ENCODE measurements around the gene DDX39A. TPM values are rescaled to one million over a fixed set of nuclear protein-coding genes. Genes with fewer than 3 reads are reported as not detected.

Gene DDX39A
- total RNA-seq, result 28.5 and 36.5 TPM in 2 replicates
- polyA plus RNA-seq, result 35.9 and 80.5 TPM in 2 replicates
- polyA plus RNA-seq (2012), result 43.1 and 109 TPM in 2 replicates
- polyA minus RNA-seq (ENCODE audit: low replicate concordance), result 46.7 and 131 TPM in 2 replicates

DNA sequence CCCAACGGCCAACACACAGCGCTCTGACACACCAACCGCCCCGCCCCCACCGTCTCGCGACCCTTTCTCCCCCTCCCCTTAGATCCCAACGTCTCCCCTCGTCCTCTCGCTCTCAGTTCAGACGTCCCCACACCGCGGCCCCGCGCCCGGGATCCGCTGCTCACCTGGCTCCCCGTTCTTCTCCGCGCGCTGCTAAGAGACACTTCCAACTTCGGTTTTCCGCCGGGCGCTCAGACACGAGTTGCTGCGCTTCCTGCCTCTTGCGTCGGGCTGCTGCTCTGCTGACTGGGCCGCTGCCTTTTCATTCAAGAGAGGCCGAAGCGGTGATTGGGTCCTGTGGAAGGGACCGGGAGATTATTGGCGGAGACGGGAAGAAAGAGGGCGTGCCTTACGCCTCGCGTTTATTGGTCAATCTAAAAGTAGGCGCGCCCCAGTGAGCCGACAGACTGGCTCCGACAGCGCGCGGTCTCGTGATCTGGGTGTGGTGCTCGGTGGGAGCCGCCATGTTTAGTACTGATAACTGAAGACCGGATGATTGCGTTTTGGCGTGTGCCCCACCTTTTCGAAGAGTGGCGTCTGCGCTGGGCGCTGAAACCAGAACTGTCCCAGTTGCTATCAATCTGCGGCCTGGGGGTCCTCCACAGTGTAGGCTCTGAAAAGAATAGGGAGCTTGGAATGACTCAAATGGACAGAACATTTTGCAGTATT is at the start of gene DDX39A:
Gene DDX39A, minus strand, starts transcription at position 236 of the 708 bp plus-strand sequence. CDS start 6,121 bp downstream, outside the sequence.
- Histone ChIP-seq H3K79me2 (ENCODE audit: control insufficient read depth, insufficient read depth, low read length) (peaks cover 46% of the 10 kb centered on the region), H4K20me1 (ENCODE audit: control insufficient read depth, extremely low read depth, insufficient read depth, low read length) (peaks cover 1% of the 10 kb centered on the region), H3K27me3 (ENCODE audit: control insufficient read depth, insufficient read depth, low read length) (no peaks in the 10 kb centered on the region), H3K9me3 (ENCODE audit: control insufficient read depth, insufficient read depth, low read depth, low read length) (no peaks in the 10 kb centered on the region), H3K4me2 (ENCODE audit: extremely low read depth, insufficient read depth, low read length) (peak within 1 kb of the TSS; percentile 83), H3K36me3 (ENCODE audit: control insufficient read depth, insufficient read depth, low read length) (peaks cover 4% of the 10 kb centered on the region), H3K4me1 (ENCODE audit: control insufficient read depth, extremely low read depth, insufficient read depth, low read length) (peaks cover 11% of the 10 kb centered on the region), H2AFZ (ENCODE audit: low read length) (peak within 1 kb of the TSS; percentile 78), H3K4me3 (replicated peaks in 1 of 4; ENCODE audit: control extremely low read depth in 1 of 4, insufficient read depth in 1 of 4, low read depth in 3 of 4, low read length in 4 of 4) (peak within 1 kb of the TSS; percentile 65 to 92 (median 80)), H3K9ac (ENCODE audit: insufficient read depth, low read length) (peak within 1 kb of the TSS; percentile 80), H3K27ac (ENCODE audit: insufficient read depth, low read length) (peak within 1 kb of the TSS; percentile 91)
- TF ChIP-seq, protein P1, sequence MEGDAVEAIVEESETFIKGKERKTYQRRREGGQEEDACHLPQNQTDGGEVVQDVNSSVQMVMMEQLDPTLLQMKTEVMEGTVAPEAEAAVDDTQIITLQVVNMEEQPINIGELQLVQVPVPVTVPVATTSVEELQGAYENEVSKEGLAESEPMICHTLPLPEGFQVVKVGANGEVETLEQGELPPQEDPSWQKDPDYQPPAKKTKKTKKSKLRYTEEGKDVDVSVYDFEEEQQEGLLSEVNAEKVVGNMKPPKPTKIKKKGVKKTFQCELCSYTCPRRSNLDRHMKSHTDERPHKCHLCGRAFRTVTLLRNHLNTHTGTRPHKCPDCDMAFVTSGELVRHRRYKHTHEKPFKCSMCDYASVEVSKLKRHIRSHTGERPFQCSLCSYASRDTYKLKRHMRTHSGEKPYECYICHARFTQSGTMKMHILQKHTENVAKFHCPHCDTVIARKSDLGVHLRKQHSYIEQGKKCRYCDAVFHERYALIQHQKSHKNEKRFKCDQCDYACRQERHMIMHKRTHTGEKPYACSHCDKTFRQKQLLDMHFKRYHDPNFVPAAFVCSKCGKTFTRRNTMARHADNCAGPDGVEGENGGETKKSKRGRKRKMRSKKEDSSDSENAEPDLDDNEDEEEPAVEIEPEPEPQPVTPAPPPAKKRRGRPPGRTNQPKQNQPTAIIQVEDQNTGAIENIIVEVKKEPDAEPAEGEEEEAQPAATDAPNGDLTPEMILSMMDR (conservative IDR thresholded peaks at IDR 0.05 in 1 of 2, IDR thresholded peaks at IDR 0.05 in 1 of 2; ENCODE audit: low read depth in 1 of 2, low read length in 2 of 2), result no peak
- TF ChIP-seq EZH2 (IDR thresholded peaks at IDR 0.05; ENCODE audit: low read length, missing control alignments), result no peak
- peak; percentile 99 to 100 for DNase-seq (ENCODE audit: low read depth in 2 of 2)

DNA sequence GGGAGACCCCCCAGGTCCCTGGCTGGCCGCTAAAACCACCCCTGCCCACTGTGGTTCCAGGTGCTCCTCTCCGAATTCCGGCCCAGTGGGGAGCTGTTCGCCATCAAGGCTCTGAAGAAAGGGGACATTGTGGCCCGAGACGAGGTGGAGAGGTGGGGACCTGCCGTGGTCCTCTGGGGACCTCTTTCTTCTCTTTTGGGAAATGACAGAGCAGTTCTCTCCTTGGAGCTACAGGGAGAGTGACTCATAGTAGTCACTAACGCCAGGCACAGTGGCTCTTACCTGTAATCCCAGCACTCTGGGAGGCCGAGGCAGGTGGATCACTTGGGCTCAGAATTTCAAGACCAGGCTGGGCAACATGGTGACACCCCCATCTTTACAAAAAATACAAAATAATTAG is 48.7 kb upstream of the DDX39A start:
- peaks cover 17% of the 10 kb centered on the region for H3K36me3 ChIP-seq (ENCODE audit: control insufficient read depth, insufficient read depth, low read length)
- H3K4me1 ChIP-seq (ENCODE audit: control insufficient read depth, extremely low read depth, insufficient read depth, low read length), result no peaks in the 10 kb centered on the region
- DNase-seq (ENCODE audit: low read depth in 2 of 2), result no peak
- no peak for TF ChIP-seq EZH2 (IDR thresholded peaks at IDR 0.05; ENCODE audit: low read length, missing control alignments)
- TF ChIP-seq, protein P1 (conservative IDR thresholded peaks at IDR 0.05 in 1 of 2, IDR thresholded peaks at IDR 0.05 in 1 of 2; ENCODE audit: low read depth in 1 of 2, low read length in 2 of 2), result no peak
- H2AFZ ChIP-seq (ENCODE audit: low read length), result no peak overlapping the region
- H3K27me3 ChIP-seq (ENCODE audit: control insufficient read depth, insufficient read depth, low read length), result no peaks in the 10 kb centered on the region
- H3K27ac ChIP-seq (ENCODE audit: insufficient read depth, low read length), result no peak overlapping the region
- no peaks in the 10 kb centered on the region for H4K20me1 ChIP-seq (ENCODE audit: control insufficient read depth, extremely low read depth, insufficient read depth, low read length)
- no peaks in the 10 kb centered on the region for H3K79me2 ChIP-seq (ENCODE audit: control insufficient read depth, insufficient read depth, low read length)
- no peak overlapping the region for H3K9ac ChIP-seq (ENCODE audit: insufficient read depth, low read length)
- no peak overlapping the region for H3K4me2 ChIP-seq (ENCODE audit: extremely low read depth, insufficient read depth, low read length)
- no peaks in the 10 kb centered on the region for H3K9me3 ChIP-seq (ENCODE audit: control insufficient read depth, insufficient read depth, low read depth, low read length)
- H3K4me3 ChIP-seq (replicated peaks in 1 of 4; ENCODE audit: control extremely low read depth in 1 of 4, insufficient read depth in 1 of 4, low read depth in 3 of 4, low read length in 4 of 4), result no peak overlapping the region

DNA sequence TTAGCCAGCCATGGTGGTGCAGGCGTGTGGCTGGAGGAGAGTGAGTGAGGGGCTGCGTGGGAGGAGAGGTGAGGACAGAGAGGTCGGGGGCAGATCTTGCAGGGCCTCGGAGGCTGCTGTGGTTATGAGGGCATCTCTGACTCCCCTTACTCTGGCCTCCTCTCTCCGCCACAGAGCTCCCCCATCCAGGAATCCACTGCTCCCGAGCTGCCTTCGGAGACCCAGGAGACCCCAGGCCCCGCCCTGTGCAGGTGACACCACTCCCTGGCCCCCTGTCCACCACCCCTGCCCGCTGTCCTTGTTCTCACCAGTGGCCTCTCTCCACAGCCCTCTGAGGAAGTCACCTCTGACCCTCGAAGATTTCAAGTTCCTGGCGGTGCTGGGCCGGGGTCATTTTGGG is 48.2 kb upstream of the DDX39A start:
- H3K27me3 ChIP-seq (ENCODE audit: control insufficient read depth, insufficient read depth, low read length), result no peaks in the 10 kb centered on the region
- no peak overlapping the region for H3K27ac ChIP-seq (ENCODE audit: insufficient read depth, low read length)
- no peak overlapping the region for H3K9ac ChIP-seq (ENCODE audit: insufficient read depth, low read length)
- H4K20me1 ChIP-seq (ENCODE audit: control insufficient read depth, extremely low read depth, insufficient read depth, low read length), result no peaks in the 10 kb centered on the region
- no peak overlapping the region for H3K4me3 ChIP-seq (replicated peaks in 1 of 4; ENCODE audit: control extremely low read depth in 1 of 4, insufficient read depth in 1 of 4, low read depth in 3 of 4, low read length in 4 of 4)
- TF ChIP-seq, protein P1 (conservative IDR thresholded peaks at IDR 0.05 in 1 of 2, IDR thresholded peaks at IDR 0.05 in 1 of 2; ENCODE audit: low read depth in 1 of 2, low read length in 2 of 2), result no peak
- no peak for TF ChIP-seq EZH2 (IDR thresholded peaks at IDR 0.05; ENCODE audit: low read length, missing control alignments)
- H3K4me2 ChIP-seq (ENCODE audit: extremely low read depth, insufficient read depth, low read length), result no peak overlapping the region
- no peaks in the 10 kb centered on the region for H3K79me2 ChIP-seq (ENCODE audit: control insufficient read depth, insufficient read depth, low read length)
- no peaks in the 10 kb centered on the region for H3K9me3 ChIP-seq (ENCODE audit: control insufficient read depth, insufficient read depth, low read depth, low read length)
- no peak overlapping the region for H2AFZ ChIP-seq (ENCODE audit: low read length)
- H3K4me1 ChIP-seq (ENCODE audit: control insufficient read depth, extremely low read depth, insufficient read depth, low read length), result no peaks in the 10 kb centered on the region
- peaks cover 17% of the 10 kb centered on the region for H3K36me3 ChIP-seq (ENCODE audit: control insufficient read depth, insufficient read depth, low read length)
- no peak for DNase-seq (ENCODE audit: low read depth in 2 of 2)
